IPS DF 6.9 (cell line): ENCODE results near the gene RANBP3L.

Source experiments
- DNase-seq: peaks from one replicate; pipeline ENCODE4 v3.0.0-alpha.2; 2013; ENCODE audit warnings: low read depth, low spot score
- H3K27ac ChIP-seq: one replicate; pipeline ENCODE4 v1.5.1; 2013; ENCODE audit warnings: low read length, control low read depth
- H3K27me3 ChIP-seq: 2 replicates; pipeline ENCODE4 v1.6.1; 2013; ENCODE audit warnings: mild to moderate bottlenecking, low read length; ENCODE audit not compliant: control insufficient read depth, insufficient read depth
- H3K36me3 ChIP-seq: 2 replicates; pipeline ENCODE4 v1.6.1; 2013; ENCODE audit warnings: low read length; ENCODE audit not compliant: control insufficient read depth, insufficient read depth
- H3K4me1 ChIP-seq: 2 replicates; pipeline ENCODE4 v1.6.1; 2013; ENCODE audit warnings: low read length; ENCODE audit not compliant: control insufficient read depth, insufficient read depth
- H3K4me3 ChIP-seq: 2 replicates; pipeline ENCODE4 v1.5.1; 2013; ENCODE audit warnings: mild to moderate bottlenecking, low read length
- H3K9me3 ChIP-seq: 2 replicates; pipeline ENCODE4 v1.6.1; 2013; ENCODE audit warnings: low read length, inconsistent platforms; ENCODE audit not compliant: control insufficient read depth, insufficient read depth
- WGBS: extraction: QIAGEN DNeasy Blood & Tissue Kit; methylation state at CpG from one replicate; pipeline ENCODE4 v1.1.7; 2013; ENCODE audit warnings: mixed read lengths, missing lambda C conversion rate; ENCODE audit not compliant: insufficient read length, insufficient coverage; 5-methylcytosine and 5-hydroxymethylcytosine counted together

The RANBP3L gene

DNA sequence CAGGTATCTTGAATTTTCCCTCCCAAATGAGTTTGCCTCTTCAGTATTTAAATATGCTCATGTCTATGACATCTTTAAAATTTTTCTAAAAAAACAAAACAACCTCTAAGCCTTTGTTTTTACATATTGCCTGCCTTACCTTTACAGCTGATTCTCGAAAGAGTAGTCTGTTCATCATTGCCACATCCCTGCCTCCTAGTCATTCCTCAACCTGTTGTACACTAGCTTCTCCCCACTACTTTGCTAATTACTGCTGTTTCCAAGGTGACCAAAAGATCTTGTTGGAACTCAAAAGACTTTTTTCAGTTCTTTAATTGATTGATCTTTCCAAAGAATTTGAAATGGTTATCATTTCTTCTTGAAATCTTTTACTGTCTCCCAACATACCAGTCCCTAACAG, 58.0 kb downstream of the RANBP3L start:
- Histone ChIP-seq H3K27ac (no peak overlapping the region), H3K27me3 (no peaks in the 10 kb centered on the region), H3K4me1 (peaks cover 2% of the 10 kb centered on the region; the same call in 1 of the 2 replicates), H3K4me3 (no peak overlapping the region), H3K9me3 (no peaks in the 10 kb centered on the region), H3K36me3 (no peaks in the 10 kb centered on the region)
- no peak for DNase-seq
- no CpG with 5 or more reads among the region's 1 CpG for WGBS

DNA sequence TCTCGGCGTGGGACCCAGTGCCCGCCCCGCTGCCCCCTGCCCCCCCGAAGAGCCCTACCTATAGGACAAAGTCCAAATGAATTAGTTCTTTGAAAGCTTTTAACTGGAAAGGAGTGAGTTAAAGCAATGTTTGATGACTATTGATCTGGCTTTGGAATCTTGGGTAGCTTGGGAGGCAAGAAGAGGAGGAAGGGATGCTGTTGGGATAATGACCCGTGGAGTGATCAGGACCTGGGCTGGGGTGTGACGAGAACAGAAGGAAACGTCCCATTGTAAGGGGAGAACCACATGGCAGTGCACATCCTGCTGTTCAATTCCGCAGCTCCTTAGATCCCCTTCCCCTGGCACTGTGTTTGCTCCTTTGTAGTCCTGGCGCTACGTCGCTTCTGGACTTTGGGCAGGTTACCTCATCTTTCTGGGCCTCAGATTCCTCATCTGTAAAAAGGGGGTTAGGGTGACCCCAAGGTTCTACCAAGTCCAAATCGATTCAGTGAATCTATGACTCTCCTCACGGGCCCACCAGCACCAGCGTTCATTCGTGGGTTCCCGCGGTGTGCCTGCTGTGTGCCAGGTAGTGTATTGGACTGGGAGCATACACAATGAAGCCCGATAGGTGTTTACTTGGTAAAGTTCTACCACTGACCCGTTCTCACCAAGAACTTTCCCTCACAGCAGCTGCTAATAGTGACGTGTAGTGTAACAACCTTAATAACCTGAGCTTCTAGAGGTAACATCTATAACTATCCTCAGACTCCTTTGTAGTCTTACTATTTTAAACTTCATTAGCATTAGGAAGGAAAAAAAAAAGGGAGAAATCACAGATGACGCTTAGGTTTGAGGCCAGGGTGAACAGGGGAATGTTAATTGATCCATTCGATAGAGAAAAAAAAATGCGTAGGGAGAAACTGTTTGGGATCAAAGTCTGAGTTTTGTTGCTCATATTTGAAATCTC, 58.9 kb downstream of the RANBP3L start:
- no peaks in the 10 kb centered on the region for H3K27me3 ChIP-seq
- no peak overlapping the region for H3K27ac ChIP-seq
- H3K4me3 ChIP-seq = peak overlapping the region; percentile 14; the same call in 1 of the 2 replicates
- peaks cover 2% of the 10 kb centered on the region; the same call in 1 of the 2 replicates for H3K4me1 ChIP-seq
- WGBS = no CpG with 5 or more reads among the region's 24 CpGs
- no peaks in the 10 kb centered on the region for H3K36me3 ChIP-seq
- DNase-seq = no peak
- H3K9me3 ChIP-seq = no peaks in the 10 kb centered on the region

DNA sequence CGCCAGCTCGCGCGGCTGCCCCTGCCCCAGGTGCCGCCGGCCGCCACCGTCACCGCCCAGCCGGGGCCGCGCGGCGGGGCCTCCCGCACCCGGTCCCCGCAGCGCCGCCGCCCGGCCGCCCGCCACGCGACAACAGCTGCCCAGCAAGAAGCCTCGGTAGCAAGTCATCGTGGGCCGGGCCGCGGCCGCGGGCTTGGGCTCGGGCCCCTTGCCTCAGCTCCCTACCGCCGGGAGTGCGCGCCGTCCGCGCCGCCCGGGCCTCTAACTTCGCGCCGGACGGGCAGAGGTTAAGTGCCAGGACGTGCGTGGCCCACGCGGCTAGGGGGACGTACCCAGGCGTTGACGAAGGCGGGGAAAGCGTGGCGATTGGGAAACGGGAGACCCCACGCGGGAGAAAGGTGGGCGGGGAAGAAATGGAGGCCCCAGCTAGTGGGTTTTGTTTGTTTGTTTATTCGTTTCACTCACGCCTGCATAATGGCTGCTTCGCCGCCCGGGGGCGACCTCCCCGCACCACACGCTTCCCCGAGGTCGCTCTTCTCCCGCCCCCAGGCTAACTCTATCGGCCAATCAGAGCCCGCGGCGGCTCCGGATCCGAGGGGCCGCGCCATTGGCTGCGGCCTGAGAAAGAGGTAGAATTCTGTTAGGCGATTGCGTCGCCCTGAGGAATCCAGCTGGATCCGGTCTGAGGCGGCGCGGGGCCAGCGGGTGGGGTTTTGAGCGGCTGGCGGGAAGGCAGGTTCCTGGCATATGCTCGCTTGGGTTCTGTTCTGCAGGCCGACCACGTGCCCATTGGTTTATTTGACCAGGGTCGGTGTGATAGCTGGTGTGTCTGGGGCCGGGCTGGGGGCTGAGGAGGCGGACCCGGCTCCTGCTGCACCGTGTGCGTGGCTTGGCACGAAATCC, 59.8 kb downstream of the RANBP3L start, which contains the start of gene NADK2:
NADK2 (minus strand) TSS at position 295 of the 903 bp plus-strand sequence; CDS start at position 168, 127 bp downstream.
- H3K9me3 ChIP-seq = no peaks in the 10 kb centered on the region
- H3K36me3 ChIP-seq = no peaks in the 10 kb centered on the region
- H3K27me3 ChIP-seq = no peaks in the 10 kb centered on the region
- H3K27ac ChIP-seq = no peak within 1 kb of the TSS
- H3K4me1 ChIP-seq = peaks cover 2% of the 10 kb centered on the region; the same call in 1 of the 2 replicates
- no CpG with 5 or more reads among the region's 100 CpGs for WGBS
- peak within 1 kb of the TSS; percentile 99 for H3K4me3 ChIP-seq
- DNase-seq = peak; percentile 79

DNA sequence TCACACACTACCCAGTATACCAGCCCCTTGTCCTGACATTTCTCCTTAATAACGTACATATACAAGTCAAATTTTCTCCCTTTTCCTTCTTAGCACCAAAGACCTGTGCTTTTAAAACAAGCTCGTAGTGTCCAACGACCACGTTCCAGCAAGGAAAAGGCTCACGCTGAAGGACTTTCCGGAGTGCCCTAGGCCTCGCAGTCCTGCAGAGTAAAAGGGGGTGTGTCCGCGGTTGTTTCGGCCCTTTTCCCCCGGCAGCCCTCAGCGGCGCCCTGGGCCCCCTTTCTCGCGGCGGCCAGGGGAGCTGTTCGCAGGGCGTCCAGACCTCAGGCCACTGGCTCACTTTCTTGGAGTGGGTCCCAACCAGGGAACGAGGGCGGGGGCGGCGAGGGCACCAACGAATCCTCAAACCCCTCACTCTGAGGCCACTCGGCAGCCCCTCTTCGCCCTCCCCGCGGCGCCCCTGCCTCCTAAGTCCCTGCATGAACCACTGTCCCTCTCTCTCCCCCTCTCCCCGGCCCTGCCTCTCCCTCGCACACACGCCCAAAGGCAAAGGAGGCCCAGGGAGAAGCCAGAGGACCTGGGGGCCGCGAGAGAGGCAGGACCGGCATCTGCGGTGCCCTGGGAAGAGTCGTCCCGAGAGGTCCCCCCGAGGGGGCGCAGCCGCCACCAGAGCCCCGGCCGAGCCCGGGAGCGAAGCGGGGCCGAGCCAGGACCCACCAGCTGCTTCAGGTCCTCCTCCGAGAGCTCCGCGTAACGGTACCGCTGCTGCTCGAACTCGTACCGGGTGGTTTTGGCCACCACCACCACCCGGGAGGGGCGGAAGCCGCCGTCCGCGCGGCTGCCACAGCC, 60.7 kb downstream of the RANBP3L start:
- no CpG with 5 or more reads among the region's 61 CpGs for WGBS
- H3K36me3 ChIP-seq = no peaks in the 10 kb centered on the region
- H3K4me3 ChIP-seq = peak overlapping the region; percentile 99
- no peaks in the 10 kb centered on the region for H3K9me3 ChIP-seq
- DNase-seq = no peak
- peaks cover 2% of the 10 kb centered on the region; the same call in 1 of the 2 replicates for H3K4me1 ChIP-seq
- no peaks in the 10 kb centered on the region for H3K27me3 ChIP-seq
- no peak overlapping the region for H3K27ac ChIP-seq

DNA sequence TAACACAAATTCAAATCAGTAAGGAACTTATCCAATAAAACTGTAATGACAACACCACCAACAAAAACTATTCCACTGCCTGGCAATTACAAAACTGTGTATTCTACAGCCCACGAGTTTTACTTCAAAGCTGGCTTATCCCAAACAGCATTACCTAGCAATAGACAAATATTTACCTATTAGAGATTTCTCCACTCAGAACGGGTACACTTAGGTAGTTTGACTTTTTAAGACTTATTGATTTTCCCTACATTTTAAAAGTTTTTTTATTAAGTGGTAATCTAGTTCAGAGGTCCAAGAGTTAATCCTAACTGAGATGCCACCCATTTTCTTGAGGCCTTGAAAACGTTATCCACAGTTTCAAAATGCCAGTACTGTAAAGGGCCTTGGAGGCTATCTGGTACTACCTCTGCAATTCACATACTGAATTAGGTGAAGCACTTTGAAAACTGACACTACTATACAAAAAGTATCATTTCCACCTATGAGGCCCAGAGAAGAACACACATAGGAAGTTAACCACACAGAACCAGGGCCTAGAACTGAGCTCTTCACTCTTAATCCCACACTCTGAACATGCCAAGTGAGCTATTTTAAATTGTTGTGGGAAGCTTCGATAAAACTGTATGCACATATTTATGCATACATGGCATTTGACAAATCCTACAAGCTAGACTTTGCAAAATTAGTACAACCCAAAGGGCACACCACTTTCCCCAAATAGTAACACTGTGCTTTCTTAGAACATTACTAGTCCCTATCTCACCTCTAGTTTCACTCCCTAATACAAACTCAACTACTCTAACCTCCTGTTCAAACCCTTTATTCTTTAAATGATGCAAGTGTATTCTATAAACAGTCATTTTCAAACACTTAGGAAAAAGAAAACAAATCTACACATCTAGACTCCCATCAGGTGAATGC, 62.1 kb downstream of the RANBP3L start:
- Histone ChIP-seq H3K9me3 (no peaks in the 10 kb centered on the region), H3K4me3 (no peak overlapping the region)
- DNase-seq = no peak

DNA sequence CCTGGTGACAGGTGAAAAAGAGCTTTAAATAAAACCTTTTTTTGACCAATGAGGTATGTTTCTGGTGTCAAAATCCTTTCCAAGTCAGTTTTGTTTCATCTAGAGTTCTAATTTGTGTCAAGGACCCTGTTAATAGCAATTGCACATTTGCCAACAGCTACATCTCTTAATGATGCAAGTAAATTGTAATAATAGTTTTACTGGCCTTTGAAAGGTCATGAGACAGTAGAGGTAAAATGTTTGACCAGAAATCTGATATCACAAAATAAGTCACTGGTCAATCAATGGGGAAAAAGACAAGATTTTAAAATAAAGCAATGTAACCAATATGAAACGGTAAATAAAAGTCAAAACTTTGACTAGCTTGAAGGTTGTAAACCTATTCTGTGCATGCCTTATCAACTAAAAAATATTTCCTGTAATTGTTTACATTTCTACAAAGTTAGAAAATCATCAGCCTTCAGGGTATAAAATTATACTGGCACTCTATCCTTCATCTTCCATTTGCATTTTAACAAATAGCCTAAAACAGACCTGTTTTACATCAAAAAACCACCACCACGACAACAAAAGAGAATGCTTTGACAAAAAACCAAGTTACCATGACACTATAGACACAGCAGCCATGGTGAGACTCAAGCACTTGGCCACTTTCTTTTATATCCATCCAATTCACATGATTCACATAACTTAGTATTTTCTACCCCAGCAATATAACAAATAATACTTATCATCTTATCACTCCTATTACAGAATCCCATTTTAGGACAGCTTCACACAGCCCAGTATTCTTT, 63.0 kb downstream of the RANBP3L start:
- Histone ChIP-seq H3K36me3 (no peaks in the 10 kb centered on the region), H3K9me3 (no peaks in the 10 kb centered on the region), H3K4me1 (peaks cover 2% of the 10 kb centered on the region; the same call in 1 of the 2 replicates), H3K4me3 (no peak overlapping the region), H3K27me3 (no peaks in the 10 kb centered on the region), H3K27ac (no peak overlapping the region)
- WGBS = no CpG with 5 or more reads among the region's 2 CpGs
- no peak for DNase-seq

More for the DNA sequence above, 62.1 kb downstream of the RANBP3L start:
- H3K27ac ChIP-seq = no peak overlapping the region
- H3K36me3 ChIP-seq = no peaks in the 10 kb centered on the region
- H3K27me3 ChIP-seq = no peaks in the 10 kb centered on the region
- no CpG with 5 or more reads among the region's 4 CpGs for WGBS
- H3K4me1 ChIP-seq = peaks cover 2% of the 10 kb centered on the region; the same call in 1 of the 2 replicates

DNA sequence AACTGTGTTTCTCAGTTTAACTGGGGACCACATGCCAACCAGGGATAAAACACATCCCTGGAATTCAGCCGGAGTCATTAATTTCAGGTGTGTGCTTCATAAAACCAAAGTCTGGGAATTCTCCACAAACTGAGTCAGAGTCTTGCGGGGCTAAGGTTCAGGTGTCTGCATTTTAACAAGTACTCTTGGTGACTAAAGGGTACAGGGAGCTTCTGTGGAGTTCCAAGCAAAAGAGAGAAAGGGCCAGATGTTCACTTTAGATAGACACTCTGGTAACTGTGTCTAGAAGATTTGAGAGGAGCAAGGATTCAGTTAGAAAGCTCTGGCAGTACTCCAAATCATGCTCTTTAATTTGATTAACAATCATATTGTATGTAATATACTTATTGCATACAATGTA, 64.0 kb downstream of the RANBP3L start:
- no peak overlapping the region for H3K27ac ChIP-seq
- H3K27me3 ChIP-seq = no peaks in the 10 kb centered on the region
- DNase-seq = no peak
- H3K4me1 ChIP-seq = peaks cover 2% of the 10 kb centered on the region; the same call in 1 of the 2 replicates
- H3K4me3 ChIP-seq = no peak overlapping the region
- WGBS = no CpG with 5 or more reads among the region's 2 CpGs
- no peaks in the 10 kb centered on the region for H3K36me3 ChIP-seq
- H3K9me3 ChIP-seq = no peaks in the 10 kb centered on the region

DNA sequence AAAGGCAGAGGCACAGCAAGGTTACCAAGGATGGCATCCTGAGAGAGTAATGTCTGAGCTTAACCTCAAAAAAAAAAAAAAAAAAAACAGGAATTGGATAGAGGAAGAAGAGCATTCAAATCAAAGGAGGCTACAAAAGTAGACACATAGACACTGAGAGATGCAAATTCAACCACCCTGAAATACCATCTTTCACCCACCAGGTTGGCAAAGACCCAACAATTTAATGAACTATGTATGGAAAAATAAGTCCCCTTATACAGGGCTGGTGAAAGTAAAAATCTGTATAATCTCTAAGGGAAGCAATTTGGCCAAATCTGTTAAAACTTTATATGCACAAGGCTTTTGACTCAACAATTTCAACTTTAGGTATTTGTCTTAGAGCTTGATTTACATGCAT, 64.9 kb downstream of the RANBP3L start:
- H3K4me3 ChIP-seq = no peak overlapping the region
- no peaks in the 10 kb centered on the region for H3K27me3 ChIP-seq
- no peaks in the 10 kb centered on the region for H3K4me1 ChIP-seq
- no peak for DNase-seq
- no peaks in the 10 kb centered on the region for H3K36me3 ChIP-seq
- H3K9me3 ChIP-seq = no peaks in the 10 kb centered on the region
- no peak overlapping the region for H3K27ac ChIP-seq
